K562 (cell line): ENCODE results near the gene VLDLR. TPM values are rescaled to one million over a fixed set of nuclear protein-coding genes. Genes with fewer than 3 reads are reported as not detected.

Source experiments
- ATAC-seq: fragments of 200-7000 bp; cut with Tn5 transposase; 3 replicates; pipeline ENCODE4 v1.9.1; 2020; ENCODE audit warnings: moderate library complexity
- BruUV-seq: library from RNA; stranded (reverse); fragments of 400-500 nt; replicated peaks from 2 replicates; lab custom pipeline; 2021; lab: Mats Ljungman, UMichigan
- CTCF ChIA-PET: fragments of 300-600 bp; formaldehyde crosslinking; extraction: SDS; loops from one replicate; lab custom pipeline; 2021; ENCODE audit warnings: low intra/inter-chr PET ratio; lab: Yijun Ruan, JAX
- POLR2A ChIA-PET: fragments of 300-600, 350-650 bp; sonication (Branson Sonifier 250); formaldehyde crosslinking; extraction: SDS; loops from one replicate; lab custom pipeline; 2021; ENCODE audit warnings: antibody characterized with exemption, inconsistent platforms; lab: Yijun Ruan, JAX
- DNase-seq, 4 experiments: peaks; one replicate each; pipeline versions ENCODE4 v3.0.0 to v3.0.0-alpha.2; 2011 to 2018; ENCODE audit warnings: low spot score in 3 of 4, mixed read lengths in 3 of 4; ENCODE audit errors: extremely low read depth in 1 of 4
- FAIRE-seq: peaks from 2 replicates; lab custom pipeline; 2011; peaks lifted over from hg19 to GRCh38; lab: Jason Lieb, UNC
- H2AFZ ChIP-seq: 2 replicates; pipeline ENCODE4 v1.6.0; 2011; ENCODE audit warnings: low read depth, low read length, control low read depth, inconsistent platforms
- H3K27ac ChIP-seq: fragments of 200-600 bp; 3 replicates; pipeline ENCODE4 v1.8.0; 2011; ENCODE audit warnings: low read depth, mild to moderate bottlenecking, control low read depth, inconsistent platforms, low read length, moderate library complexity, mixed read lengths; ENCODE audit errors: extremely low read depth
- H3K27me3 ChIP-seq, 2 experiments: fragments of 300-600 bp in 1 of 2; 2 replicates in 1 of 2; 3 replicates in 1 of 2; pipeline versions ENCODE4 v1.6.0 to v1.8.0; 2011; ENCODE audit warnings: inconsistent platforms in 2 of 2, low read length in 2 of 2, mild to moderate bottlenecking in 1 of 2, mixed read lengths in 1 of 2, moderate library complexity in 1 of 2; ENCODE audit not compliant: control insufficient read depth in 2 of 2, insufficient read depth in 2 of 2
- H3K36me3 ChIP-seq: fragments of 300-600 bp; 3 replicates; pipeline ENCODE4 v1.8.0; 2011; ENCODE audit warnings: mild to moderate bottlenecking, low read length, inconsistent platforms; ENCODE audit not compliant: control insufficient read depth, insufficient read depth
- H3K4me1 ChIP-seq, 2 experiments: fragments of 200-600 bp in 1 of 2; replicated peaks in 1 of 2; 2 replicates in 1 of 2; 3 replicates in 1 of 2; pipeline versions ENCODE4 v1.5.1 to v1.8.0; 2011; ENCODE audit warnings: inconsistent platforms in 2 of 2, low read length in 2 of 2, mild to moderate bottlenecking in 1 of 2, mixed read lengths in 1 of 2, moderate library complexity in 1 of 2; ENCODE audit not compliant: control insufficient read depth in 2 of 2, insufficient read depth in 2 of 2
- H3K4me2 ChIP-seq: 2 replicates; pipeline ENCODE4 v1.6.1; 2011; ENCODE audit warnings: low read length, control low read depth, inconsistent platforms, mixed read lengths; ENCODE audit not compliant: insufficient read depth
- H3K4me3 ChIP-seq: fragments of 200-600 bp; sonication (generic), shearing (Covaris generic); 2 replicates; pipeline ENCODE4 v1.5.1; 2016; ENCODE audit warnings: control low read depth, inconsistent platforms
- H3K79me2 ChIP-seq: fragments of 200-600 bp; 3 replicates; pipeline ENCODE4 v1.8.0; 2011; ENCODE audit warnings: low read length, inconsistent platforms; ENCODE audit not compliant: control insufficient read depth, insufficient read depth
- H3K9ac ChIP-seq, 2 experiments: 2 replicates each; pipeline versions ENCODE4 v1.6.0 to v1.6.1; 2011; ENCODE audit warnings: low read depth in 2 of 2, low read length in 2 of 2, control low read depth in 1 of 2, inconsistent platforms in 1 of 2, mild to moderate bottlenecking in 1 of 2, mixed read lengths in 1 of 2; ENCODE audit not compliant: insufficient read depth in 1 of 2
- H3K9me1 ChIP-seq: one replicate; pipeline ENCODE4 v1.6.0; 2011; ENCODE audit warnings: inconsistent platforms, mild to moderate bottlenecking, low read length, moderate library complexity; ENCODE audit not compliant: control insufficient read depth, insufficient read depth
- H3K9me3 ChIP-seq: replicated peaks from 2 replicates; pipeline ENCODE4 v1.5.1; 2011; ENCODE audit warnings: low read depth, low read length, inconsistent platforms; ENCODE audit not compliant: control insufficient read depth, insufficient read depth
- H4K20me1 ChIP-seq: replicated peaks from 2 replicates; pipeline ENCODE4 v1.6.1; 2011; ENCODE audit warnings: low read length, inconsistent platforms, mixed read lengths; ENCODE audit not compliant: control insufficient read depth, insufficient read depth
- ASH1L ChIP-seq: fragments of 450-650 bp; IDR thresholded peaks from 2 replicates; pipeline ENCODE4 v1.6.1; 2018; ENCODE audit warnings: borderline replicate concordance, mild to moderate bottlenecking, low read depth; ENCODE audit not compliant: partially characterized antibody
- FIP1L1 ChIP-seq: fragments of 200-400 bp; formaldehyde crosslinking; IDR thresholded peaks from 2 replicates; pipeline ENCODE4 v1.6.1; 2018; ENCODE audit warnings: mild to moderate bottlenecking, low read depth, low read length; ENCODE audit not compliant: poor library complexity, severe bottlenecking
- FOXK1 ChIP-seq: sonication (generic); formaldehyde crosslinking; IDR thresholded peaks from 2 replicates; pipeline ENCODE4 v1.8.0; 2022; ENCODE audit warnings: missing genetic modification reagents, mild to moderate bottlenecking, borderline replicate concordance
- ILF3 ChIP-seq: fragments of 450-650 bp; IDR thresholded peaks from 2 replicates; pipeline ENCODE4 v1.6.1; 2018; ENCODE audit warnings: antibody characterized with exemption, mild to moderate bottlenecking, moderate library complexity, borderline replicate concordance
- KDM4B ChIP-seq, 2 experiments: fragments of 450-650 bp in 1 of 2; sonication (generic) in 1 of 2; IDR thresholded peaks; 2 replicates each; pipeline ENCODE4 v1.6.1; 2016 to 2017; ENCODE audit warnings: borderline replicate concordance in 2 of 2, antibody characterized with exemption in 1 of 2, low read depth in 1 of 2, mild to moderate bottlenecking in 1 of 2
- MCM2 ChIP-seq: fragments of 450-650 bp; IDR thresholded peaks from 2 replicates; pipeline ENCODE4 v1.6.1; 2017; ENCODE audit warnings: low read depth, mild to moderate bottlenecking
- NBN ChIP-seq: fragments of 450-650 bp; IDR thresholded peaks from 2 replicates; pipeline ENCODE4 v1.6.1; 2016; ENCODE audit warnings: low read depth, mild to moderate bottlenecking
- RBM22 ChIP-seq: fragments of 200-400 bp; formaldehyde crosslinking; IDR thresholded peaks from 2 replicates; pipeline ENCODE4 v1.6.1; 2018; ENCODE audit warnings: low read length, low read depth; ENCODE audit not compliant: poor library complexity, severe bottlenecking
- ZNF583 ChIP-seq: fragments of 250-450 bp; sonication (Bioruptor Pico); IDR thresholded peaks from 2 replicates; pipeline ENCODE4 v1.4.0; 2020
- WGBS: fragments of 100-300 bp; shearing (Covaris generic); methylation state at CpG from one replicate; pipeline ENCODE4 v1.1.6; 2016; ENCODE audit warnings: low coverage, mixed read lengths; ENCODE audit not compliant: insufficient coverage; ENCODE audit errors: missing lambda C conversion rate; 5-methylcytosine and 5-hydroxymethylcytosine counted together
- in situ Hi-C: fragments of 300-500 bp; cut with MboI; formaldehyde crosslinking; loops from 4 replicates; pipeline ENCODE4 v1.15.0; 2018; ENCODE audit warnings: inconsistent platforms, mixed read lengths
- intact Hi-C: fragments of 100-400 bp; cut with micrococcal nuclease; formaldehyde crosslinking; loops from 2 replicates; pipeline ENCODE4 v1.14.2; 2022
- polyA plus RNA-seq, 8 experiments: library from polyadenylated mRNA; depleted of rRNA in 4 of 8; stranded (reverse) in 5 of 8; unstranded in 3 of 8; fragments of >200 nt; fragmentation: Nextera tagmentation in 2 of 8; fragmentation: Illumina TruSeq in 1 of 8; extraction: Ambion mirVana in 2 of 8; extraction: Trizol in 1 of 8; gene quantifications; 2 replicates each; pipeline versions ENCODE4 v1.2.1 to v1.2.3, GENCODE V29; 2011 to 2014; ENCODE audit warnings: inconsistent platforms in 1 of 8, missing spikeins in 1 of 8
- total RNA-seq, 7 experiments: library from RNA; depleted of rRNA in 6 of 7; stranded (reverse); fragments of >200 nt in 6 of 7; fragmentation: Illumina TruSeq in 2 of 7; extraction: Trizol in 2 of 7; gene quantifications; 2 replicates each; pipeline versions ENCODE4 v1.2.1 to v1.2.3, GENCODE V29; 2011 to 2021; ENCODE audit warnings: low replicate concordance in 1 of 7
- TF ChIP-seq, protein P1 (sequence below): fragments of 450-650 bp; formaldehyde crosslinking; conservative IDR thresholded peaks from 2 replicates; pipeline ENCODE4 v1.4.0; 2022; ENCODE audit warnings: mild to moderate bottlenecking, missing genetic modification characterization
- TF ChIP-seq, protein P2 (sequence below): fragments of 450-650 bp; formaldehyde crosslinking; IDR thresholded peaks from 2 replicates; pipeline ENCODE4 v1.4.0; 2022; ENCODE audit warnings: missing genetic modification characterization
- TF ChIP-seq, protein P3 (sequence below): sonication (generic); formaldehyde crosslinking; IDR thresholded peaks from 2 replicates; pipeline ENCODE4 v1.8.0; 2022; ENCODE audit warnings: missing genetic modification reagents, mild to moderate bottlenecking, borderline replicate concordance

VLDLR gene
- total and polyA plus RNA-seq, 9 of the 15 experiments (the other 6 are each of a cell fraction or from before 2014, with no cell fraction given), result 0.03 to 0.58 (median 0.08) TPM

DNA sequence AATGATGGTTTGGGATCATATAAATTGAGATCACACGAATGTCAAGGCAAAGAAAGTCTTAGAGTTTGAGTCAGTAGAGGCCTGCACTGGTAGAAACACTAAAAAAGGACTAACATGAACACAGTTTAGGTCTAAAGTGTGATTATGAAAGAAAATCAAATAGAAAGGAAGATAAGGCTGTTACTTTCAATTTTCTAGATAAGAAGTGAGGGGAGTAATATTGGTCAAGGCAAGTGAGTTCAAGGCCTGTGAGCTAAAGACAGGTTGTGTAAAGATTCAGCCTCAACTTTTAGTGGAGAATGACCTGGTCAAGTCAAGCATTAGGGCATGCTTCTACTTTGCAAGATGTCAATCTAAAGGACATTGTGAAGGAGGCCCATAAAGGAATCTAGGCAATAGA lies 19.0 kb downstream of the VLDLR start (continued):
- TF ChIP-seq MCM2 (no peak), FOXK1 (CRISPR knock-in tag) (no peak), FIP1L1 (no peak)

DNA sequence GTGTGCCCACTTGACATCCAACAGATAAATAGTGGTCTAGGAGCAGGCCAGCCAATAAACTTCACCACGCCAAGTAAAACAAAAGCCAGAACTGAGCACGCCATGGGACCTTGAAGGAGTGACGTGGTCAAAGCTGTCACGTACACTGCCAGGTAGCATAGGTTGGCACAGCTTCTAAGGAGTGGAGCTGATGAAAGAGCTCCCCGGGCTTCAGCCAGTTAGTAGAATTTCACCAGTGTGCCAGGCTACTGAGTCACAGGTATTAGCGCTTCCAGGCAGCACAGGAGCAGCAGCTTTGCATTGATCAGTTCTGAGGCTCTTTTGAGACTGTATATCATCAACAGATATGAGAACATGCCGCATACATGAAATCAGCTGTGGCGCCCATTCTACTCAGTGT lies 19.4 kb downstream of the VLDLR start:
- Histone ChIP-seq H3K79me2 (no peaks in the 10 kb centered on the region), H2AFZ (no peak overlapping the region), H3K9me1 (no peaks in the 10 kb centered on the region), H3K9ac (no peak overlapping the region), H3K27ac (no peak overlapping the region), H3K4me1 (no peaks in the 10 kb centered on the region), H3K27me3 (peaks cover 0 to 6% of the 10 kb centered on the region in 2 experiments; a peak in 1 of 5 replicates), H3K9me3 (no peaks in the 10 kb centered on the region), H4K20me1 (no peaks in the 10 kb centered on the region), H3K36me3 (no peaks in the 10 kb centered on the region), H3K4me2 (no peak overlapping the region), H3K4me3 (no peak overlapping the region)
- DNase-seq (no peak), FAIRE-seq (no peak), ATAC-seq (no peak)
- ChIA-PET POLR2A (no interaction called here), CTCF (no interaction called here)
- 15% methylated on average over 7 of the region's 8 CpGs for WGBS
- no TSS peak for BruUV-seq
- in situ Hi-C loops (no loop called here), intact Hi-C loops (no loop called here)
- TF ChIP-seq ILF3, result no peak
- no peak for TF ChIP-seq KDM4B (IDR thresholded peaks at IDR 0.05; ENCODE audit: borderline replicate concordance in 2 of 2, low read depth in 1 of 2)
- TF ChIP-seq, protein P1, sequence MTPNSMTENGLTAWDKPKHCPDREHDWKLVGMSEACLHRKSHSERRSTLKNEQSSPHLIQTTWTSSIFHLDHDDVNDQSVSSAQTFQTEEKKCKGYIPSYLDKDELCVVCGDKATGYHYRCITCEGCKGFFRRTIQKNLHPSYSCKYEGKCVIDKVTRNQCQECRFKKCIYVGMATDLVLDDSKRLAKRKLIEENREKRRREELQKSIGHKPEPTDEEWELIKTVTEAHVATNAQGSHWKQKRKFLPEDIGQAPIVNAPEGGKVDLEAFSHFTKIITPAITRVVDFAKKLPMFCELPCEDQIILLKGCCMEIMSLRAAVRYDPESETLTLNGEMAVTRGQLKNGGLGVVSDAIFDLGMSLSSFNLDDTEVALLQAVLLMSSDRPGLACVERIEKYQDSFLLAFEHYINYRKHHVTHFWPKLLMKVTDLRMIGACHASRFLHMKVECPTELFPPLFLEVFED (CRISPR knock-in tag), result no peak
- no peak for TF ChIP-seq RBM22
- no peak for TF ChIP-seq NBN
- TF ChIP-seq, protein P2, sequence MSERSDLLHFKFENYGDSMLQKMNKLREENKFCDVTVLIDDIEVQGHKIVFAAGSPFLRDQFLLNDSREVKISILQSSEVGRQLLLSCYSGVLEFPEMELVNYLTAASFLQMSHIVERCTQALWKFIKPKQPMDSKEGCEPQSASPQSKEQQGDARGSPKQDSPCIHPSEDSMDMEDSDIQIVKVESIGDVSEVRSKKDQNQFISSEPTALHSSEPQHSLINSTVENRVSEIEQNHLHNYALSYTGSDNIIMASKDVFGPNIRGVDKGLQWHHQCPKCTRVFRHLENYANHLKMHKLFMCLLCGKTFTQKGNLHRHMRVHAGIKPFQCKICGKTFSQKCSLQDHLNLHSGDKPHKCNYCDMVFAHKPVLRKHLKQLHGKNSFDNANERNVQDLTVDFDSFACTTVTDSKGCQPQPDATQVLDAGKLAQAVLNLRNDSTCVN (CRISPR knock-in tag), result no peak
- TF ChIP-seq, protein P3, sequence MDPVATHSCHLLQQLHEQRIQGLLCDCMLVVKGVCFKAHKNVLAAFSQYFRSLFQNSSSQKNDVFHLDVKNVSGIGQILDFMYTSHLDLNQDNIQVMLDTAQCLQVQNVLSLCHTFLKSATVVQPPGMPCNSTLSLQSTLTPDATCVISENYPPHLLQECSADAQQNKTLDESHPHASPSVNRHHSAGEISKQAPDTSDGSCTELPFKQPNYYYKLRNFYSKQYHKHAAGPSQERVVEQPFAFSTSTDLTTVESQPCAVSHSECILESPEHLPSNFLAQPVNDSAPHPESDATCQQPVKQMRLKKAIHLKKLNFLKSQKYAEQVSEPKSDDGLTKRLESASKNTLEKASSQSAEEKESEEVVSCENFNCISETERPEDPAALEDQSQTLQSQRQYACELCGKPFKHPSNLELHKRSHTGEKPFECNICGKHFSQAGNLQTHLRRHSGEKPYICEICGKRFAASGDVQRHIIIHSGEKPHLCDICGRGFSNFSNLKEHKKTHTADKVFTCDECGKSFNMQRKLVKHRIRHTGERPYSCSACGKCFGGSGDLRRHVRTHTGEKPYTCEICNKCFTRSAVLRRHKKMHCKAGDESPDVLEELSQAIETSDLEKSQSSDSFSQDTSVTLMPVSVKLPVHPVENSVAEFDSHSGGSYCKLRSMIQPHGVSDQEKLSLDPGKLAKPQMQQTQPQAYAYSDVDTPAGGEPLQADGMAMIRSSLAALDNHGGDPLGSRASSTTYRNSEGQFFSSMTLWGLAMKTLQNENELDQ, result no peak
- TF ChIP-seq ASH1L, result no peak
- TF ChIP-seq ZNF583, result no peak
